Measurements from ENCODE around the gene NRAP.
"Not testable (repeated sequence)": the region's sequence is repeated elsewhere in the genome, so short reads cannot be mapped to it uniquely, and the experiment has no call there.

The NRAP gene

GRCh38 chr10:113681533-113682470 lies 18.0 kb upstream of the NRAP start:
- no peak for DNase-seq

- DNase-seq: peak; percentile 32
Measured at GRCh38 chr10:113680190-113681111, 16.6 kb upstream of the NRAP start.

- DNase-seq: peak; percentile 77
Measured at GRCh38 chr10:113679463-113680189, 15.8 kb upstream of the NRAP start, which contains the start of gene CASP7. TSS of gene CASP7 (plus strand) at chr10:113679912. CDS start at chr10:113697494, 17,582 bp downstream.

GRCh38 chr10:113666682-113667252 lies 2.9 kb upstream of the NRAP start:
- DNase-seq: no peak

- DNase-seq: no peak
Measured at GRCh38 chr10:113665806-113666354, 2.0 kb upstream of the NRAP start.

GRCh38 chr10:113665352-113665751 lies 1.5 kb upstream of the NRAP start:
- no peak for DNase-seq

GRCh38 chr10:113663142-113663541 lies 699 bp downstream of the NRAP start:
- no peak for DNase-seq

- no peak for DNase-seq
Measured at GRCh38 chr10:113661332-113661731, 2.5 kb downstream of the NRAP start.

- no peak for DNase-seq
Measured at GRCh38 chr10:113657544-113657943, 6.3 kb downstream of the NRAP start.

- DNase-seq: no peak
Measured at GRCh38 chr10:113656896-113657295, 6.9 kb downstream of the NRAP start.

- not testable (repeated sequence) for DNase-seq
Measured at GRCh38 chr10:113652456-113652855, 11.4 kb downstream of the NRAP start.

GRCh38 chr10:113651898-113652297 lies 11.9 kb downstream of the NRAP start:
- no peak for DNase-seq

GRCh38 chr10:113651021-113651420 lies 12.8 kb downstream of the NRAP start:
- DNase-seq: no peak

- no peak for DNase-seq
Measured at GRCh38 chr10:113650172-113650571, 13.7 kb downstream of the NRAP start.

- DNase-seq: no peak
Measured at GRCh38 chr10:113648478-113648877, 15.4 kb downstream of the NRAP start.

- no peak for DNase-seq
Measured at GRCh38 chr10:113647812-113648211, 16.0 kb downstream of the NRAP start.

- no peak for DNase-seq
Measured at GRCh38 chr10:113646336-113647201, 17.3 kb downstream of the NRAP start.

- DNase-seq: no peak
Measured at GRCh38 chr10:113644185-113645120, 19.4 kb downstream of the NRAP start.

- DNase-seq: no peak
Measured at GRCh38 chr10:113643183-113643582, 20.7 kb downstream of the NRAP start.

- no peak for DNase-seq
Measured at GRCh38 chr10:113641702-113642101, 22.1 kb downstream of the NRAP start.
